ENCODE measurements around the gene PTP4A2.

- TF ChIP-seq, protein P1, sequence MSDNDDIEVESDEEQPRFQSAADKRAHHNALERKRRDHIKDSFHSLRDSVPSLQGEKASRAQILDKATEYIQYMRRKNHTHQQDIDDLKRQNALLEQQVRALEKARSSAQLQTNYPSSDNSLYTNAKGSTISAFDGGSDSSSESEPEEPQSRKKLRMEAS (IDR thresholded peaks at IDR 0.05), result no peak
- TF ChIP-seq POLR2A (IDR thresholded peaks at IDR 0.05; ENCODE audit: control extremely low read depth in 1 of 2, low read depth in 2 of 2, low read length in 2 of 2) (no peak), SUZ12 (IDR thresholded peaks at IDR 0.05; ENCODE audit: low read length) (no peak), EZH2 (IDR thresholded peaks at IDR 0.05; ENCODE audit: low read depth, low read length, severe bottlenecking) (no peak)
Observed at GRCh38 chr1:31867546-31867945, 70.6 kb downstream of the PTP4A2 start.
